Lower lobe of right lung (tissue), 2 donors: Measurements from ENCODE around the gene IREB2. TPM values are rescaled to one million over a fixed set of nuclear protein-coding genes. Genes with fewer than 3 reads are reported as not detected.

Experiments used
- ATAC-seq, 2 donors: fragments of 200-7000 bp; cut with Tn5 transposase; one replicate each; pipeline ENCODE4 v1.9.1; 2020 to 2022; ENCODE audit warnings: mild to moderate bottlenecking in 2 of 2, moderate library complexity in 2 of 2
- DNase-seq: peaks from one replicate; pipeline ENCODE4 v3.0.0-alpha.2; 2020
- H3K27ac ChIP-seq: fragments of 200-600 bp; one replicate; pipeline ENCODE4 v1.8.0; 2022
- H3K27me3 ChIP-seq: fragments of 200-600 bp; one replicate; pipeline ENCODE4 v1.8.0; 2022; ENCODE audit warnings: low read depth
- H3K36me3 ChIP-seq: fragments of 200-600 bp; one replicate; pipeline ENCODE4 v1.8.0; 2022; ENCODE audit warnings: mild to moderate bottlenecking
- H3K4me1 ChIP-seq: fragments of 200-600 bp; one replicate; pipeline ENCODE4 v1.8.0; 2022
- H3K4me3 ChIP-seq: fragments of 200-600 bp; one replicate; pipeline ENCODE4 v1.8.0; 2022; ENCODE audit warnings: mild to moderate bottlenecking
- H3K9me3 ChIP-seq: fragments of 200-600 bp; one replicate; pipeline ENCODE4 v1.8.0; 2022
- intact Hi-C: fragments of 100-400 bp; cut with DNase I; formaldehyde crosslinking; loops from one replicate; pipeline ENCODE4 v1.11.0; 2022
- total RNA-seq: library from RNA; stranded (reverse); fragmentation: NEBNext Ultra II Directional; extraction: Animal tissue kit (Norgen Biotek cat#: 25700); gene quantifications from one replicate; pipeline ENCODE4 v1.2.1, GENCODE V29; 2021
- TF ChIP-seq, protein P1 (sequence below): fragments of 200-600 bp; IDR thresholded peaks from one replicate; pipeline ENCODE4 v1.8.0; 2022; ENCODE audit warnings: antibody characterized with exemption, mild to moderate bottlenecking
- donor health status: DM: no; HTN: yes; CAD: no; lungs with severe emphysema.

Gene IREB2
- total RNA-seq, 1 donor from 2014 or later: 56.4 TPM

DNA sequence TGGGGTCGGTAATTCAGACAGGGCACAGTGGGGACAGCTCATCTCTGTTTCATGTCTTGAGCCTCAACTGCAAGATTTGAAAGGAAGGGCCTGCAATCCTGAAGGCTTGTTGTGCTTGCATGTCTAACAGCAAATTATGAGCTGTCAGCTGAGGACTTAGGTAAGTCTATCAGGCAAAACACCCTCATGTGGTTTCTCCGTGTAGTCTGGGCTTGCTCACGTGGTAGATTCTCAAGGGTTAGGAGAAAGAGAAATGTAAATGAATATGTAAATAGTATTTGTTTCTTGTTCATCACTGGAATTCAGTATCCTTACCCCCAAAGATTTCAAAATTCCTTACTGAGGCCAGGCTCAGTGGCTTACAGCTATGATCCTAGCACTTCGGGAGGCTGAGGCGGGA is 39.3 kb downstream of the IREB2 start:
- ATAC-seq (no peak), DNase-seq (no peak)
- Histone ChIP-seq H3K27me3 (no peaks in the 10 kb centered on the region), H3K36me3 (peaks cover 86% of the 10 kb centered on the region), H3K4me3 (no peak overlapping the region), H3K9me3 (no peaks in the 10 kb centered on the region), H3K4me1 (no peaks in the 10 kb centered on the region), H3K27ac (no peak overlapping the region)
- intact Hi-C loops: no loop called here
- TF ChIP-seq, protein P1, sequence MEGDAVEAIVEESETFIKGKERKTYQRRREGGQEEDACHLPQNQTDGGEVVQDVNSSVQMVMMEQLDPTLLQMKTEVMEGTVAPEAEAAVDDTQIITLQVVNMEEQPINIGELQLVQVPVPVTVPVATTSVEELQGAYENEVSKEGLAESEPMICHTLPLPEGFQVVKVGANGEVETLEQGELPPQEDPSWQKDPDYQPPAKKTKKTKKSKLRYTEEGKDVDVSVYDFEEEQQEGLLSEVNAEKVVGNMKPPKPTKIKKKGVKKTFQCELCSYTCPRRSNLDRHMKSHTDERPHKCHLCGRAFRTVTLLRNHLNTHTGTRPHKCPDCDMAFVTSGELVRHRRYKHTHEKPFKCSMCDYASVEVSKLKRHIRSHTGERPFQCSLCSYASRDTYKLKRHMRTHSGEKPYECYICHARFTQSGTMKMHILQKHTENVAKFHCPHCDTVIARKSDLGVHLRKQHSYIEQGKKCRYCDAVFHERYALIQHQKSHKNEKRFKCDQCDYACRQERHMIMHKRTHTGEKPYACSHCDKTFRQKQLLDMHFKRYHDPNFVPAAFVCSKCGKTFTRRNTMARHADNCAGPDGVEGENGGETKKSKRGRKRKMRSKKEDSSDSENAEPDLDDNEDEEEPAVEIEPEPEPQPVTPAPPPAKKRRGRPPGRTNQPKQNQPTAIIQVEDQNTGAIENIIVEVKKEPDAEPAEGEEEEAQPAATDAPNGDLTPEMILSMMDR: no peak

DNA sequence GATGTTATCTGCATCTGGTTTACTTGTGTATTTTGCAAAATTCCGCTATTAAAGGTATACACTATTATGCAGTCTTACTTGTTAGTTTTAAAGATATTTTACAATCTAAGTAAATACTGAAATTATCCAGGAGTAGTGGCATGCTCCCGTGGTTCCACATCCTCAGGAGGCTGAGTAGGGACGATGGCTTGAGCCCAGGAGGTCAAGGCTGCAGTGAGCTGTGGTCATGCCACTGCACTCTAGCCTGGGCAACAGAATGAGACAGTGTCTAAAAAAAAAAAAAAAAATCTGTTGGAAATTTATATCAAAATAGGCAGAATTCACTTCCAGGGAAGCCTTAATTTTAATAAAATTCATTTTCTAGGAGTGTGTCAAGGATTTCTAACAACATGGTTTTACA is 41.6 kb downstream of the IREB2 start:
- no peaks in the 10 kb centered on the region for H3K27me3 ChIP-seq
- no peak overlapping the region for H3K4me3 ChIP-seq
- no peak overlapping the region for H3K27ac ChIP-seq
- DNase-seq (no peak), ATAC-seq (no peak)
- no peaks in the 10 kb centered on the region for H3K4me1 ChIP-seq
- TF ChIP-seq, protein P1: no peak
- H3K9me3 ChIP-seq: no peaks in the 10 kb centered on the region
- peaks cover 86% of the 10 kb centered on the region for H3K36me3 ChIP-seq
- intact Hi-C loops: no loop called here

DNA sequence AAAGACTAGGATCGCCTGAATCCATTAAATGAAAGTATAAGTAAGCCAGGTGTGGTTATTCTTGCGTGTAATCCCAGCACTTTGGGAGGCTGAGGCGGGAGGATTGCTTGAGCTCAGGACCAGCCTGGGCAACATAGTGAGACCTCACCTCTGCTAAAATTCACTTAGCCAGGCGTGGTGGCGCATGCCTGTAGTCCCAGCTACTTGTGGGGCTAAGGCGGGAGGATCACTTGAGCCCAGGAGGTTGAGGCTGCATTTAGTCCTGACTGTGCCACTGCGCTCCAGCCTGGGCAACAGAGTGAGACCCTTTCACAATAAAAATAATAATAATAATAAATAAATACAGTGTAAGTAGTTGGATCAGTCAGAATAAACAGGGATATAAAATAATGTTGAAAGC is 43.9 kb downstream of the IREB2 start:
- intact Hi-C loops: no loop called here
- Histone ChIP-seq H3K4me3 (no peak overlapping the region), H3K27ac (no peak overlapping the region), H3K36me3 (peaks cover 87% of the 10 kb centered on the region), H3K27me3 (no peaks in the 10 kb centered on the region), H3K4me1 (no peaks in the 10 kb centered on the region), H3K9me3 (no peaks in the 10 kb centered on the region)
- DNase-seq (no peak), ATAC-seq (no peak)
- TF ChIP-seq, protein P1: no peak

DNA sequence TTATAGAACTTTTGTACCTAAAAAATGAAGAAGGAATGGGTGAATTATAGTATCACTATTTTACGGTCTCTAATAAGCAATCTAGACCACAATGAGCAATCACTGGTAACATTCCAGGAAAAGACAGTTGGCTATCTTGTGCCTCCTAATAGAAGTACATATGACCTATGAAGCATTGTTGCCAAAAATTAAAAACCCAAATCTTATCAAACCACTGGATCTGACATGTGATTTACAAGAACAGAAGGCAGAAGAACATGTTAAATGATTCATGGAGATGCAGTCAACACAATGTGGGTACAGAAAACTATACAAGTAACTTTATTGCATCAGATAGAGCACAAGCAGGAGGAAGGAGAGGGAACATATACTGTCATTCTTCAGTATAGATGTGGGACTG is 54.9 kb downstream of the IREB2 start:
- ATAC-seq (no peak), DNase-seq (no peak)
- H3K4me3 ChIP-seq: no peak overlapping the region
- TF ChIP-seq, protein P1: no peak
- H3K27me3 ChIP-seq: no peaks in the 10 kb centered on the region
- intact Hi-C loops: no loop called here
- H3K27ac ChIP-seq: no peak overlapping the region
- no peaks in the 10 kb centered on the region for H3K9me3 ChIP-seq
- peaks cover 99% of the 10 kb centered on the region for H3K36me3 ChIP-seq
- H3K4me1 ChIP-seq: no peaks in the 10 kb centered on the region

DNA sequence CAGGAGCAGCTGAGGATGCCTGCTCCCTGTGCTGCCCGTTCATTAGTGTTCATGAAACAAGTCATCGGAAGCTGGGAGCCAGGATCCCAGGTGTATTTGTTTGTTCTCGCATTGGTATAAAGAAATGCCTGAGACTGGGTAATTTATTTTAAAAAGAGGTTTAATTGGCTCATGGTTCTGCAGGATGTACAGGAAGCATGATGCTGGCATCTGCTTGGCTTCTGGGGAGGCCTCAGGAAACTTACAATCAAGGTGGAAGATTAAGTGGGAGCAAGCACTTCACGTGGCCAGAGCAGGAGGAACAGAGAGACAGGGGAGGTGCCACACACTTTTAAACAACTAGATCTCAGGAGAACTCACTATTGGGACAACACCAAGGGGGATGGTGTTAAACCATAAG is 63.8 kb downstream of the IREB2 start:
- intact Hi-C loops: no loop called here
- Histone ChIP-seq H3K4me1 (no peaks in the 10 kb centered on the region), H3K27ac (no peak overlapping the region), H3K4me3 (no peak overlapping the region), H3K27me3 (no peaks in the 10 kb centered on the region), H3K36me3 (peaks cover 39% of the 10 kb centered on the region), H3K9me3 (no peaks in the 10 kb centered on the region)
- TF ChIP-seq, protein P1: no peak
- DNase-seq (no peak), ATAC-seq (no peak)

DNA sequence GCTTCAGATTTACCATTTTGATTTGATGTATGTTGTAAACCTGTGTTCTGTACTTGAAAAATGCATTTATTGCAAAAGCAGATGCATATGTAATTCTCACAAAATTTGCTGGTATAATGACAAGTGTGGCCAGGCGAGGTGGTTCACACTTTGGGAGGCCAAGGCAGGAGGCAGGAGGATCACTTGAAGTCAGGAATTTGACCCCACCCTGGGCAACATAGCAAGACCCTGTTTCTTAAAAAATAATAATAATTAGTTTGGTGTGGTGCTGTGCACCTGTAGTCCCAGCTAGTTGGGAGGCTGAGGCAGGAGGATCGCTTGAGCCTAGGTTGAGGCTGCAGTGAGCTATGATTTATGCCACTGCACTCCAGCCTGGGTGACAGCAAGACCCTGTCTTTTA is 64.6 kb downstream of the IREB2 start:
- ATAC-seq (no peak), DNase-seq (no peak)
- H3K36me3 ChIP-seq: peaks cover 31% of the 10 kb centered on the region
- H3K9me3 ChIP-seq: no peaks in the 10 kb centered on the region
- TF ChIP-seq, protein P1: no peak
- H3K27ac ChIP-seq: no peak overlapping the region
- intact Hi-C loops: no loop called here
- peaks cover 2% of the 10 kb centered on the region for H3K4me1 ChIP-seq
- no peak overlapping the region for H3K4me3 ChIP-seq
- no peaks in the 10 kb centered on the region for H3K27me3 ChIP-seq
